Endothelial cell of umbilical vein (primary cell): ENCODE data around the gene PSMA6. TPM values are rescaled to one million over a fixed set of nuclear protein-coding genes. Genes with fewer than 3 reads are reported as not detected.
"Not testable (repeated sequence)": the region's sequence is repeated elsewhere in the genome, so short reads cannot be mapped to it uniquely, and the experiment has no call there.

Experiments used
- BruUV-seq: library from RNA; stranded (reverse); fragments of 400-500 nt; replicated peaks from 2 replicates; lab custom pipeline; 2021; lab: Mats Ljungman, UMichigan
- CTCF ChIA-PET: fragments of 300-600, 350-600 bp; sonication (Branson Sonifier 250); formaldehyde crosslinking; loops from one replicate; lab custom pipeline; 2021; ENCODE audit warnings: antibody characterized with exemption, inconsistent platforms; lab: Charles Lee
- POLR2A ChIA-PET: fragments of 300-600, 350-600 bp; sonication (Branson Sonifier 250); formaldehyde crosslinking; loops from one replicate; lab custom pipeline; 2021; ENCODE audit warnings: antibody characterized with exemption, inconsistent platforms; lab: Charles Lee
- DNase-seq: peaks from one replicate; pipeline ENCODE4 v3.0.0-alpha.2; 2011; ENCODE audit warnings: low read depth, low spot score
- FAIRE-seq: peaks from 2 replicates; lab custom pipeline; 2011; peaks lifted over from hg19 to GRCh38; lab: Jason Lieb, UNC
- H2AFZ ChIP-seq: 2 replicates; pipeline ENCODE4 v1.6.0; 2012; ENCODE audit warnings: low read depth, low read length, control low read depth, inconsistent platforms
- H3K27ac ChIP-seq: 2 replicates; pipeline ENCODE4 v1.5.1; 2011; ENCODE audit warnings: low read depth, mild to moderate bottlenecking, control low read depth, low read length, moderate library complexity; ENCODE audit not compliant: insufficient read depth
- H3K27me3 ChIP-seq, 2 experiments: 2 replicates each; pipeline versions ENCODE4 v1.6.0 to v1.6.1; 2011; ENCODE audit warnings: low read length in 2 of 2, mixed read lengths in 1 of 2; ENCODE audit not compliant: control insufficient read depth in 2 of 2, insufficient read depth in 2 of 2
- H3K36me3 ChIP-seq, 2 experiments: 2 replicates in 1 of 2; 3 replicates in 1 of 2; pipeline ENCODE4 v1.5.1; 2011; ENCODE audit warnings: low read length in 2 of 2, mild to moderate bottlenecking in 1 of 2, moderate library complexity in 1 of 2; ENCODE audit not compliant: control insufficient read depth in 2 of 2, insufficient read depth in 2 of 2; ENCODE audit errors: extremely low read depth in 1 of 2
- H3K4me1 ChIP-seq: 3 replicates; pipeline ENCODE4 v1.5.1; 2011; ENCODE audit warnings: mild to moderate bottlenecking, low read length; ENCODE audit not compliant: control insufficient read depth, insufficient read depth; ENCODE audit errors: extremely low read depth
- H3K4me2 ChIP-seq: 2 replicates; pipeline ENCODE4 v1.6.1; 2011; ENCODE audit warnings: low read length, control low read depth, mixed read lengths; ENCODE audit not compliant: insufficient read depth
- H3K4me3 ChIP-seq, 3 experiments: fragments of 200-600 bp in 1 of 3; sonication (generic), shearing (Covaris generic) in 1 of 3; replicated peaks in 1 of 3; 2 replicates each; pipeline ENCODE4 v1.5.1; 2011 to 2016; ENCODE audit warnings: control low read depth in 3 of 3, low read length in 3 of 3, mild to moderate bottlenecking in 2 of 3, inconsistent platforms in 1 of 3, low read depth in 1 of 3, moderate library complexity in 1 of 3; ENCODE audit not compliant: insufficient read depth in 1 of 3
- H3K79me2 ChIP-seq: 2 replicates; pipeline ENCODE4 v1.6.0; 2012; ENCODE audit warnings: low read length, inconsistent platforms; ENCODE audit not compliant: control insufficient read depth, insufficient read depth
- H3K9ac ChIP-seq: replicated peaks from 2 replicates; pipeline ENCODE3; 2011; ENCODE audit warnings: low read length, control low read depth; ENCODE audit not compliant: insufficient read depth; ENCODE audit errors: extremely low read depth
- H3K9me1 ChIP-seq: replicated peaks from 3 replicates; pipeline ENCODE4 v1.6.0; 2011; ENCODE audit warnings: mild to moderate bottlenecking, low read length; ENCODE audit not compliant: control insufficient read depth, insufficient read depth; ENCODE audit errors: extremely low read depth
- H3K9me3 ChIP-seq: replicated peaks from 2 replicates; pipeline ENCODE4 v1.5.1; 2012; ENCODE audit warnings: low read length, inconsistent platforms; ENCODE audit not compliant: control insufficient read depth, insufficient read depth
- H4K20me1 ChIP-seq: replicated peaks from 2 replicates; pipeline ENCODE3; 2011; ENCODE audit warnings: mild to moderate bottlenecking, low read length; ENCODE audit not compliant: control insufficient read depth, insufficient read depth; ENCODE audit errors: extremely low read depth
- EZH2 ChIP-seq: IDR thresholded peaks from 2 replicates; pipeline ENCODE4 v1.6.1; 2012; ENCODE audit warnings: borderline replicate concordance, low read depth, mild to moderate bottlenecking, moderate library complexity, low read length, inconsistent platforms; ENCODE audit not compliant: severe bottlenecking
- FOS ChIP-seq: IDR thresholded peaks from 2 replicates; pipeline ENCODE4 v1.6.1; 2011; ENCODE audit warnings: mild to moderate bottlenecking, low read length, moderate library complexity, borderline replicate concordance; ENCODE audit not compliant: insufficient read depth
- GATA2 ChIP-seq: IDR thresholded peaks from 2 replicates; pipeline ENCODE4 v1.7.0; 2011; ENCODE audit warnings: low read depth, mild to moderate bottlenecking, moderate library complexity, mixed read lengths, low read length; ENCODE audit not compliant: insufficient read length, insufficient read depth
- JUN ChIP-seq: IDR thresholded peaks from 2 replicates; pipeline ENCODE4 v1.6.1; 2011; ENCODE audit warnings: borderline replicate concordance, low read depth; ENCODE audit not compliant: insufficient read length, insufficient read depth
- MYC ChIP-seq: IDR thresholded peaks from one replicate; pipeline ENCODE4 v1.6.1; 2011; ENCODE audit warnings: mild to moderate bottlenecking, low read depth, low read length
- POLR2A ChIP-seq: IDR thresholded peaks from 2 replicates; pipeline ENCODE4 v1.6.1; 2012; ENCODE audit warnings: low read depth, mild to moderate bottlenecking, control low read depth, low read length
- POLR2AphosphoS5 ChIP-seq: IDR thresholded peaks from 2 replicates; pipeline ENCODE4 v1.6.1; 2012; ENCODE audit warnings: low read depth, mild to moderate bottlenecking, control low read depth, low read length, moderate library complexity; ENCODE audit not compliant: insufficient read depth
- dilution Hi-C: fragments of 300-500 bp; cut with MboI; formaldehyde crosslinking; loops from one replicate; pipeline ENCODE4 v1.15.0; 2019; ENCODE audit warnings: low sequenced_read_pairs; ENCODE audit not compliant: extremely low pct_ligation_motif_present
- intact Hi-C: fragments of 100-400 bp; cut with micrococcal nuclease; formaldehyde crosslinking; loops from one replicate; pipeline ENCODE4 v1.10.0; 2022
- polyA plus RNA-seq, 4 experiments: library from polyadenylated mRNA; depleted of rRNA in 3 of 4; stranded (reverse) in 3 of 4; unstranded in 1 of 4; fragments of >200 nt; gene quantifications; 2 replicates each; pipeline versions ENCODE4 v1.2.1 to v1.2.3, GENCODE V29; 2011 to 2012; ENCODE audit warnings: missing spikeins in 1 of 4
- total RNA-seq: library from RNA; stranded (reverse); gene quantifications from 2 replicates; pipeline ENCODE4 v1.2.3, GENCODE V29; 2021
- TF ChIP-seq, protein P1 (sequence below), 2 donors: IDR thresholded peaks; 1 replicate in 1 of 2; 2 replicates in 1 of 2; pipeline ENCODE4 v1.5.1; 2011; ENCODE audit warnings: low read length in 2 of 2, mild to moderate bottlenecking in 2 of 2, moderate library complexity in 2 of 2, control low read depth in 1 of 2, inconsistent platforms in 1 of 2, low read depth in 1 of 2; ENCODE audit not compliant: insufficient read depth in 1 of 2; ENCODE audit errors: extremely low read depth in 1 of 2
- TF ChIP-seq, protein P2 (sequence below): IDR thresholded peaks from 2 replicates; pipeline ENCODE4 v1.6.1; 2011; ENCODE audit not compliant: insufficient read depth, insufficient read length

Gene PSMA6
- total and polyA plus RNA-seq, 2 donors (not counting 3 experiments of a cell fraction or from before 2014, with no cell fraction given): 170 to 197 TPM

DNA sequence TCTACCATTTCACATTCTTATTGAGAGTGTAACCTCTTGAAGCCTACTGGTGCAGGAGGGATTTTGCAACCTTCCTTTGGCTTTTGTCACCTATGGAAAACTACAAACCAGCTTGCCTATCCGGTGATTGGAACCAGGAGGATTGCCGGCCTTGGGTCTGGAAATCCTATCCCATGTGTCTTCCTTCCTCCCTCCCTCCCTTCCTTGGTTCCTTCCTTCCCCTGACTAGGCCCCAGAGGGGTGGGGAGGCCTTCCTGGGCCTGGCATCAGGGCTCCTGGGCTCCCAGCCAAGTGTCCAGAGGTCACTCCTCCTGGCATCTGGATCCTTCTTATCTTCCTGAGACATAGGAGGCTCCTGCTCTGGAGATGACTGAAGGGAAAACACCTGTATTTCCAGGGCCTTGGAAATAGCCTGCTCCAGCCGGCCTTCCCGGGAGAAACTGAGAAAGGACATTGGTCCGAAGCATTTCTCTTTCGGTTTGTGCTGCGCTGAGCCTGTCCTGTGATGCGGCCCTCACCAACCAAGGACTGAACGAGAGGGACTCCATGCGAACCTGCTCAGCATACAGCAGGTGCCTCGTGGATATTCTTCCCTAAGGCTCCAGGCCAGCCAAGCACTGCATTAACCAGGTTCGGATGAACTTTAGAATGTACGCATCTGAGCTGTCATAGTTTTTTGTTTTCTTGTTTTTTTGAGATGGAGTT, 43.4 kb downstream of the PSMA6 start:
- FAIRE-seq (peak; percentile 59), DNase-seq (peak; percentile 29)
- ChIA-PET CTCF (interaction anchor here (0.8 to 1.9 kb wide), 8 partner anchors 22 to 120 kb away, joined by 3 to 9 read pairs (median 3); partner anchors contain the start of gene NFKBIA), POLR2A (no interaction called here)
- H3K9me1 ChIP-seq: no peaks in the 10 kb centered on the region
- no peaks in the 10 kb centered on the region for H3K9me3 ChIP-seq
- H3K27me3 ChIP-seq: no peaks in the 10 kb centered on the region
- no peaks in the 10 kb centered on the region for H3K79me2 ChIP-seq
- no peak overlapping the region for H3K4me3 ChIP-seq
- BruUV-seq: no TSS peak
- H3K9ac ChIP-seq: no peak overlapping the region
- no peak overlapping the region for H3K27ac ChIP-seq
- H2AFZ ChIP-seq: peak overlapping the region; percentile 63
- H3K4me2 ChIP-seq: no peak overlapping the region
- H4K20me1 ChIP-seq: no peaks in the 10 kb centered on the region
- dilution Hi-C loops (no loop called here), intact Hi-C loops (loop anchor here (2.0 kb wide), 2 partner anchors 27 to 69 kb away; partner anchors contain the start of gene NFKBIA)
- TF ChIP-seq GATA2 (no peak), POLR2A (no peak), MYC (no peak), FOS (no peak), POLR2AphosphoS5 (no peak), EZH2 (no peak), JUN (no peak)
- TF ChIP-seq, protein P1, sequence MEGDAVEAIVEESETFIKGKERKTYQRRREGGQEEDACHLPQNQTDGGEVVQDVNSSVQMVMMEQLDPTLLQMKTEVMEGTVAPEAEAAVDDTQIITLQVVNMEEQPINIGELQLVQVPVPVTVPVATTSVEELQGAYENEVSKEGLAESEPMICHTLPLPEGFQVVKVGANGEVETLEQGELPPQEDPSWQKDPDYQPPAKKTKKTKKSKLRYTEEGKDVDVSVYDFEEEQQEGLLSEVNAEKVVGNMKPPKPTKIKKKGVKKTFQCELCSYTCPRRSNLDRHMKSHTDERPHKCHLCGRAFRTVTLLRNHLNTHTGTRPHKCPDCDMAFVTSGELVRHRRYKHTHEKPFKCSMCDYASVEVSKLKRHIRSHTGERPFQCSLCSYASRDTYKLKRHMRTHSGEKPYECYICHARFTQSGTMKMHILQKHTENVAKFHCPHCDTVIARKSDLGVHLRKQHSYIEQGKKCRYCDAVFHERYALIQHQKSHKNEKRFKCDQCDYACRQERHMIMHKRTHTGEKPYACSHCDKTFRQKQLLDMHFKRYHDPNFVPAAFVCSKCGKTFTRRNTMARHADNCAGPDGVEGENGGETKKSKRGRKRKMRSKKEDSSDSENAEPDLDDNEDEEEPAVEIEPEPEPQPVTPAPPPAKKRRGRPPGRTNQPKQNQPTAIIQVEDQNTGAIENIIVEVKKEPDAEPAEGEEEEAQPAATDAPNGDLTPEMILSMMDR (IDR thresholded peaks at IDR 0.05; ENCODE audit: extremely low read depth in 1 of 2, insufficient read depth in 1 of 2, low read depth in 1 of 2, low read length in 2 of 2): no peak
- TF ChIP-seq, protein P2, sequence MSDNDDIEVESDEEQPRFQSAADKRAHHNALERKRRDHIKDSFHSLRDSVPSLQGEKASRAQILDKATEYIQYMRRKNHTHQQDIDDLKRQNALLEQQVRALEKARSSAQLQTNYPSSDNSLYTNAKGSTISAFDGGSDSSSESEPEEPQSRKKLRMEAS: no peak
- H3K4me1 ChIP-seq: peaks cover 31% of the 10 kb centered on the region
- no peaks in the 10 kb centered on the region for H3K36me3 ChIP-seq

DNA sequence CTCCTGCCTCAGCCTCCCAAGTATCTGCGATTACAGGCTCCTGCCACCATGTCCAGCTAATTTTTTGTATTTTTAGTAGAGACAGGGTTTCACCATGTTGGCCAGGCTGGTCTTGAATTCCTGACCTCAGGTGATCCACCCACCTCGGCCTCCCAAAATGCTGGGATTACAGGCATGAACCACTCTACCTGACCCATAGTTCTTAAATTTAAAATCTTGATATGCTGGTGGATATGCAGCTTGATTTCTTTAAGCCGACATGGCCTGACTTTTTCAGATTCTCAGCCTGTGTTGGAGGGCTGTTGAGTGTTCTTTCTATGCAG, 44.0 kb downstream of the PSMA6 start:
- dilution Hi-C loops, H3K9me3 ChIP-seq, H3K79me2 ChIP-seq, DNase-seq, H3K4me3 ChIP-seq, H3K36me3 ChIP-seq, H4K20me1 ChIP-seq, H3K9me1 ChIP-seq, H3K4me2 ChIP-seq, H3K9ac ChIP-seq, H3K27me3 ChIP-seq, BruUV-seq, FAIRE-seq, POLR2A ChIA-PET: not testable (repeated sequence)
- Histone ChIP-seq H2AFZ (peak overlapping the region; percentile 89), H3K27ac (peak overlapping the region; percentile 63), H3K4me1 (peaks cover 33% of the 10 kb centered on the region)
- CTCF ChIA-PET: interaction anchor here (0.8 to 1.9 kb wide), 9 partner anchors 21 to 121 kb away, joined by 3 to 9 read pairs (median 3); partner anchors contain the start of gene NFKBIA
- intact Hi-C loops: loop anchor here (2.0 kb wide), 2 partner anchors 27 to 69 kb away; partner anchors contain the start of gene NFKBIA
